GM19099 (cell line): Measurements from ENCODE around the gene CAMK2D.

ENCODE experiments used
- POLR2A ChIP-seq: IDR thresholded peaks from 3 replicates; pipeline ENCODE4 v1.6.1; 2011; ENCODE audit warnings: low read depth; ENCODE audit not compliant: insufficient read length; ENCODE audit errors: extremely low read depth

The CAMK2D gene

GRCh38 chr4:113644398-113644797 is 117.1 kb downstream of the CAMK2D start:
- no peak for TF ChIP-seq POLR2A

GRCh38 chr4:113643505-113643904 is 118.0 kb downstream of the CAMK2D start:
- no peak for TF ChIP-seq POLR2A

GRCh38 chr4:113641025-113641431 is 120.5 kb downstream of the CAMK2D start:
- no peak for TF ChIP-seq POLR2A

GRCh38 chr4:113639326-113639725 is 122.2 kb downstream of the CAMK2D start:
- no peak for TF ChIP-seq POLR2A

GRCh38 chr4:113638562-113638832 is 123.0 kb downstream of the CAMK2D start:
- no peak for TF ChIP-seq POLR2A

GRCh38 chr4:113637823-113638561 is 123.5 kb downstream of the CAMK2D start:
- TF ChIP-seq POLR2A, result no peak

- TF ChIP-seq POLR2A, result no peak
Measured at GRCh38 chr4:113637363-113637762, 124.2 kb downstream of the CAMK2D start.

- TF ChIP-seq POLR2A, result no peak
Measured at GRCh38 chr4:113636877-113637276, 124.7 kb downstream of the CAMK2D start.

- TF ChIP-seq POLR2A, result no peak
Measured at GRCh38 chr4:113636438-113636818, 125.1 kb downstream of the CAMK2D start.

GRCh38 chr4:113635739-113636437 is 125.7 kb downstream of the CAMK2D start:
- no peak for TF ChIP-seq POLR2A

- TF ChIP-seq POLR2A, result no peak
Measured at GRCh38 chr4:113634081-113634969, 127.2 kb downstream of the CAMK2D start.

- no peak for TF ChIP-seq POLR2A
Measured at GRCh38 chr4:113633467-113633866, 128.1 kb downstream of the CAMK2D start.

GRCh38 chr4:113628711-113629110 is 132.8 kb downstream of the CAMK2D start:
- no peak for TF ChIP-seq POLR2A

GRCh38 chr4:113627321-113627720 is 134.2 kb downstream of the CAMK2D start:
- no peak for TF ChIP-seq POLR2A

- no peak for TF ChIP-seq POLR2A
Measured at GRCh38 chr4:113625902-113626301, 135.6 kb downstream of the CAMK2D start.

GRCh38 chr4:113623274-113623894 is 138.2 kb downstream of the CAMK2D start:
- no peak for TF ChIP-seq POLR2A

- no peak for TF ChIP-seq POLR2A
Measured at GRCh38 chr4:113621633-113622032, 139.9 kb downstream of the CAMK2D start.
